Measurements from ENCODE around the gene PDIA6.

DNA sequence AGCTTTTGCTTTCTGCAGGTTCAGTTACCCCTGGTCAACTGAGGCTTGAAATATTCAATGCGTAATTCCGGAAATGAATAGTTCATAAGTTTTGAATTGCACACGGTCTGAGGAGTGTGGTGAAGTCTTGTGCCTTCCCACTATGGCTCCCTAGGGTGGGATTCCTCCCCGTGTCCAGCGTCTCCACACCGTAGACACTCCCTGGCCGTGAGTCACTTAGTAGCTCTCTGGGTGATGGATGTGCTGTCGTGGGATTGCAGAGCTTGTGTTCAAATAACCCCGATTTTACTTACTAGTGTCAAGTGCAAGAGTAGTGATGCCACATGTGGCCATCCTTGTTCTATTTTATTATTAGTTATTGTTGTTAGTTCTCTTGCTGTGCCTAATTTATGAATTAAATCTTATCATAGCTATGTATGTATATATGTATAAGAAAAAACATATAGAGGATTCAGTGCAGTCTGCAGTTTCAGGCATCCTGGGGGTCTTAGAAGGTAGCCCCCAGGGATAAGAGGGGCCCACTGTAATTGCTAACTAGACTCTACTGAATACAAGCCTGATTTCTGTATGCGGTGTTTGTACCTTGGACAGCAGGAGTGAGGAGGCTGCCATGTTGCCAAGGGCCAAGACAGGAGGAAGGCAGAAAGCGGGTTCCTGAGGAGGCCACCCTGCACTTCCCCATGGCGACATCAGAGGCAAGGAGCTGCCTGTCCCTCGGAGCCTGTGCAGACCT lies 47.7 kb upstream of the PDIA6 start:
- TF ChIP-seq, protein P1, sequence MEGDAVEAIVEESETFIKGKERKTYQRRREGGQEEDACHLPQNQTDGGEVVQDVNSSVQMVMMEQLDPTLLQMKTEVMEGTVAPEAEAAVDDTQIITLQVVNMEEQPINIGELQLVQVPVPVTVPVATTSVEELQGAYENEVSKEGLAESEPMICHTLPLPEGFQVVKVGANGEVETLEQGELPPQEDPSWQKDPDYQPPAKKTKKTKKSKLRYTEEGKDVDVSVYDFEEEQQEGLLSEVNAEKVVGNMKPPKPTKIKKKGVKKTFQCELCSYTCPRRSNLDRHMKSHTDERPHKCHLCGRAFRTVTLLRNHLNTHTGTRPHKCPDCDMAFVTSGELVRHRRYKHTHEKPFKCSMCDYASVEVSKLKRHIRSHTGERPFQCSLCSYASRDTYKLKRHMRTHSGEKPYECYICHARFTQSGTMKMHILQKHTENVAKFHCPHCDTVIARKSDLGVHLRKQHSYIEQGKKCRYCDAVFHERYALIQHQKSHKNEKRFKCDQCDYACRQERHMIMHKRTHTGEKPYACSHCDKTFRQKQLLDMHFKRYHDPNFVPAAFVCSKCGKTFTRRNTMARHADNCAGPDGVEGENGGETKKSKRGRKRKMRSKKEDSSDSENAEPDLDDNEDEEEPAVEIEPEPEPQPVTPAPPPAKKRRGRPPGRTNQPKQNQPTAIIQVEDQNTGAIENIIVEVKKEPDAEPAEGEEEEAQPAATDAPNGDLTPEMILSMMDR (IDR thresholded peaks at IDR 0.05): no peak
- no peak for TF ChIP-seq POLR2A (IDR thresholded peaks at IDR 0.05)
